GM12878 (cell line): ENCODE results near the gene TAF13. TPM values are rescaled to one million over a fixed set of nuclear protein-coding genes. Genes with fewer than 3 reads are reported as not detected.

Experiments used
- ATAC-seq: fragments of 200-7000 bp; cut with Tn5 transposase; 3 replicates; pipeline ENCODE4 v1.9.1; 2020; ENCODE audit warnings: mild to moderate bottlenecking, moderate library complexity
- BruUV-seq: library from RNA; stranded (reverse); fragments of 400-500 nt; replicated peaks from 2 replicates; lab custom pipeline; 2021; lab: Mats Ljungman, UMichigan
- CTCF ChIA-PET: fragments of 300-600 bp; sonication (Branson Sonifier 250); formaldehyde crosslinking; extraction: SDS; loops from one replicate; lab custom pipeline; 2021; ENCODE audit warnings: inconsistent platforms; lab: Yijun Ruan, JAX
- POLR2A ChIA-PET: fragments of 350-600 bp; formaldehyde crosslinking; extraction: SDS; loops from one replicate; lab custom pipeline; 2021; ENCODE audit warnings: inconsistent platforms; lab: Charles Lee
- RAD21 ChIA-PET: fragments of 300-600 bp; sonication (Branson Sonifier 250); formaldehyde crosslinking; loops from one replicate; lab custom pipeline; 2023; ENCODE audit warnings: antibody characterized with exemption; ENCODE audit not compliant: unreplicated experiment; lab: Charles Lee
- SMC1A ChIA-PET: fragments of 300-600 bp; sonication (Branson Sonifier 250); formaldehyde crosslinking; loops from one replicate; lab custom pipeline; 2023; ENCODE audit not compliant: unreplicated experiment, uncharacterized antibody; lab: Charles Lee
- DNase-seq: peaks from one replicate; pipeline ENCODE4 v3.0.0-alpha.2; 2011; ENCODE audit warnings: low read depth, low spot score
- FAIRE-seq: peaks from 3 replicates; lab custom pipeline; 2011; peaks lifted over from hg19 to GRCh38; lab: Jason Lieb, UNC
- H2AFZ ChIP-seq: 2 replicates; pipeline ENCODE4 v1.6.0; 2011; ENCODE audit warnings: low read depth, low read length, control low read depth; ENCODE audit not compliant: control insufficient read depth
- H3K27ac ChIP-seq: 2 replicates; pipeline ENCODE4 v1.5.1; 2011; ENCODE audit warnings: control low read depth; ENCODE audit not compliant: control insufficient read depth, insufficient read depth
- H3K27me3 ChIP-seq, 2 experiments: replicated peaks in 1 of 2; 2 replicates each; pipeline versions ENCODE4 v1.6.0 to v1.6.1; 2011; ENCODE audit warnings: low read length in 1 of 2; ENCODE audit not compliant: control insufficient read depth in 2 of 2, insufficient read depth in 2 of 2
- H3K36me3 ChIP-seq, 2 experiments: 2 replicates each; pipeline ENCODE4 v1.5.1; 2011; ENCODE audit warnings: low read length in 1 of 2; ENCODE audit not compliant: control insufficient read depth in 2 of 2, insufficient read depth in 2 of 2
- H3K4me1 ChIP-seq: 2 replicates; pipeline ENCODE4 v1.6.1; 2011; ENCODE audit warnings: mild to moderate bottlenecking, low read length, moderate library complexity, mixed read lengths; ENCODE audit not compliant: control insufficient read depth, insufficient read depth
- H3K4me2 ChIP-seq: 2 replicates; pipeline ENCODE4 v1.6.0; 2011; ENCODE audit warnings: control low read depth; ENCODE audit not compliant: control insufficient read depth, insufficient read depth
- H3K4me3 ChIP-seq: fragments of 200-600 bp; sonication (generic); 2 replicates; pipeline ENCODE4 v1.5.1; 2016
- H3K79me2 ChIP-seq: 2 replicates; pipeline ENCODE4 v1.6.0; 2011; ENCODE audit warnings: low read length; ENCODE audit not compliant: control insufficient read depth, insufficient read depth
- H3K9ac ChIP-seq: 2 replicates; pipeline ENCODE4 v1.8.0; 2011; ENCODE audit warnings: low read length, control low read depth, mixed read lengths; ENCODE audit not compliant: control insufficient read depth, insufficient read depth
- H3K9me3 ChIP-seq: replicated peaks from 3 replicates; pipeline ENCODE4 v1.5.1; 2011; ENCODE audit warnings: mild to moderate bottlenecking, low read length; ENCODE audit not compliant: control insufficient read depth, insufficient read depth
- H4K20me1 ChIP-seq: 2 replicates; pipeline ENCODE4 v1.6.0; 2011; ENCODE audit not compliant: control insufficient read depth, insufficient read depth
- CBX5 ChIP-seq: sonication (generic); IDR thresholded peaks from 2 replicates; pipeline ENCODE4 v1.6.1; 2016; ENCODE audit warnings: low read depth, moderate library complexity, mild to moderate bottlenecking, inconsistent platforms
- EP300 ChIP-seq, 2 experiments: fragments of 150-350 bp in 1 of 2; IDR thresholded peaks; 2 replicates each; pipeline ENCODE4 v1.6.1; 2011 to 2012; ENCODE audit warnings: low read depth in 2 of 2, low read length in 2 of 2, borderline replicate concordance in 1 of 2, improper control_type of control experiment in 1 of 2, inconsistent platforms in 1 of 2; ENCODE audit not compliant: control insufficient read depth in 1 of 2
- KDM1A ChIP-seq: fragments of 200-600 bp; sonication (generic); IDR thresholded peaks from 2 replicates; pipeline ENCODE4 v1.6.1; 2016; ENCODE audit warnings: borderline replicate concordance
- POLR2AphosphoS5 ChIP-seq: IDR thresholded peaks from 2 replicates; pipeline ENCODE4 v1.6.1; 2011; ENCODE audit warnings: mild to moderate bottlenecking, low read length, inconsistent platforms
- RBBP5 ChIP-seq: fragments of 200-600 bp; sonication (generic); conservative IDR thresholded peaks from 2 replicates; pipeline ENCODE4 v1.6.1; 2016
- SREBF2 ChIP-seq: IDR thresholded peaks from 2 replicates; pipeline ENCODE4 v1.6.1; 2012; ENCODE audit warnings: mild to moderate bottlenecking, low read length
- TAF1 ChIP-seq: IDR thresholded peaks from 2 replicates; pipeline ENCODE4 v1.6.1; 2011; ENCODE audit warnings: mild to moderate bottlenecking, low read depth, low read length, borderline replicate concordance
- WGBS: methylation state at CpG from one replicate; pipeline ENCODE4 v1.1.6; 2016; ENCODE audit warnings: low lambda C conversion rate; ENCODE audit not compliant: insufficient replicate concordance, insufficient coverage; ENCODE audit errors: missing lambda C conversion rate; 5-methylcytosine and 5-hydroxymethylcytosine counted together
- in situ Hi-C: fragments of 300-500 bp; cut with MboI; formaldehyde crosslinking; loops from 9 replicates; pipeline ENCODE4 v1.14.3; 2018; ENCODE audit warnings: mixed read lengths
- intact Hi-C: fragments of 100-400 bp; cut with micrococcal nuclease; formaldehyde crosslinking; loops from one replicate; pipeline ENCODE4 v1.14.2; 2022; ENCODE audit not compliant: unreplicated experiment
- polyA plus RNA-seq, 11 experiments: library from polyadenylated mRNA; depleted of rRNA in 4 of 11; unstranded in 6 of 11; stranded (reverse) in 5 of 11; fragments of >200 nt; fragmentation: Nextera tagmentation in 4 of 11; fragmentation: Illumina TruSeq in 1 of 11; extraction: Ambion mirVana in 4 of 11; extraction: Trizol in 1 of 11; gene quantifications; 1 replicate in 1 of 11; 2 replicates in 10 of 11; pipeline versions ENCODE4 v1.2.1 to v1.2.3, GENCODE V29; 2011 to 2016; ENCODE audit warnings: inconsistent platforms in 2 of 11, missing spikeins in 2 of 11, low read depth in 1 of 11
- total RNA-seq, 4 experiments: library from RNA; depleted of rRNA in 3 of 4; stranded (reverse); fragments of >200 nt in 3 of 4; fragmentation: Illumina TruSeq in 1 of 4; extraction: Trizol in 1 of 4; gene quantifications; 2 replicates each; pipeline versions ENCODE4 v1.2.1 to v1.2.3, GENCODE V29; 2013 to 2021
- TF ChIP-seq, protein P1 (sequence below), 3 experiments: IDR thresholded peaks in 2 of 3; conservative IDR thresholded peaks in 1 of 3; 2 replicates each; pipeline ENCODE4 v1.5.1; 2011; ENCODE audit warnings: low read depth in 3 of 3, low read length in 3 of 3, mild to moderate bottlenecking in 3 of 3, control low read depth in 2 of 3, moderate library complexity in 2 of 3, inconsistent platforms in 1 of 3, mixed read lengths in 1 of 3; ENCODE audit not compliant: control insufficient read depth in 2 of 3, insufficient read depth in 1 of 3; ENCODE audit errors: extremely low read depth in 1 of 3

The TAF13 gene
- total and polyA plus RNA-seq, 10 of the 15 experiments (the other 5 are each of a cell fraction or from before 2014, with no cell fraction given), result 8.1 to 30.6 (median 18.0) TPM

DNA sequence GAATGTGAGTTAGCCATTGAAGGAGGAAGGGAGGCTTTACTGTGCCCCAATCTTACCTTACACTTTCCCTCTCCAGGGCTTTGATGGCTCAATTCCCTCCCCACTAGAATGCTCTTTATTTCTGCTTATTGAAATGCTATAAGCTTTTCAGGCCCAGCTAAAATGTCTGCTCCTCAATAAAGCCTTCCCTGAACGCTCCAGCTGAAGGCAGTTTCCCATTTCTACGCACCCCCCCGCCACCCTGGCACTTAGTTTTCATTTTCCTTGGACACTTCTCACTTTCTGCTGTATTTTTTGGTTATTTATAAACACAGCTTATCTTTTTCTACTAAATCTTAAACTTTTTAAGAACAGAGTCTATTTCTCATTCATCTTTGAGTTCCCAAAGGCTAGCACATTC is 7.7 kb upstream of the TAF13 start:
- ATAC-seq (no peak), FAIRE-seq (no peak), DNase-seq (no peak)
- ChIA-PET POLR2A (interaction anchor here (1.9 kb wide), 1 partner anchor 17 kb away, joined by 11 read pairs; no protein-coding TSS in a partner anchor), SMC1A (interaction anchor here (0.6 to 1.2 kb wide), 3 partner anchors 8 to 110 kb away, joined by 3 to 5 read pairs (median 5); no protein-coding TSS in a partner anchor), CTCF (interaction anchor here (1.0 to 2.0 kb wide), 5 partner anchors 8 to 52 kb away, joined by 3 to 12 read pairs (median 4); no protein-coding TSS in a partner anchor), RAD21 (interaction anchor here (1.1 kb wide), 1 partner anchor 8 kb away, joined by 3 read pairs; no protein-coding TSS in a partner anchor)
- Histone ChIP-seq H3K4me3 (no peak overlapping the region), H3K9me3 (no peaks in the 10 kb centered on the region), H3K4me2 (no peak overlapping the region), H3K27ac (no peak overlapping the region), H2AFZ (no peak overlapping the region), H3K79me2 (no peaks in the 10 kb centered on the region), H3K27me3 (no peaks in the 10 kb centered on the region), H3K9ac (no peak overlapping the region), H3K36me3 (no peaks in the 10 kb centered on the region), H4K20me1 (no peaks in the 10 kb centered on the region), H3K4me1 (no peaks in the 10 kb centered on the region)
- WGBS, result 57% methylated on average over 3 of the region's 3 CpGs
- in situ Hi-C loops, result no loop called here
- no TSS peak for BruUV-seq
- TF ChIP-seq POLR2AphosphoS5, result no peak
- TF ChIP-seq, protein P1, sequence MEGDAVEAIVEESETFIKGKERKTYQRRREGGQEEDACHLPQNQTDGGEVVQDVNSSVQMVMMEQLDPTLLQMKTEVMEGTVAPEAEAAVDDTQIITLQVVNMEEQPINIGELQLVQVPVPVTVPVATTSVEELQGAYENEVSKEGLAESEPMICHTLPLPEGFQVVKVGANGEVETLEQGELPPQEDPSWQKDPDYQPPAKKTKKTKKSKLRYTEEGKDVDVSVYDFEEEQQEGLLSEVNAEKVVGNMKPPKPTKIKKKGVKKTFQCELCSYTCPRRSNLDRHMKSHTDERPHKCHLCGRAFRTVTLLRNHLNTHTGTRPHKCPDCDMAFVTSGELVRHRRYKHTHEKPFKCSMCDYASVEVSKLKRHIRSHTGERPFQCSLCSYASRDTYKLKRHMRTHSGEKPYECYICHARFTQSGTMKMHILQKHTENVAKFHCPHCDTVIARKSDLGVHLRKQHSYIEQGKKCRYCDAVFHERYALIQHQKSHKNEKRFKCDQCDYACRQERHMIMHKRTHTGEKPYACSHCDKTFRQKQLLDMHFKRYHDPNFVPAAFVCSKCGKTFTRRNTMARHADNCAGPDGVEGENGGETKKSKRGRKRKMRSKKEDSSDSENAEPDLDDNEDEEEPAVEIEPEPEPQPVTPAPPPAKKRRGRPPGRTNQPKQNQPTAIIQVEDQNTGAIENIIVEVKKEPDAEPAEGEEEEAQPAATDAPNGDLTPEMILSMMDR (IDR thresholded peaks at IDR 0.05 in 2 of 3, conservative IDR thresholded peaks at IDR 0.05 in 1 of 3; ENCODE audit: control insufficient read depth in 2 of 3, extremely low read depth in 1 of 3, insufficient read depth in 1 of 3, low read depth in 3 of 3, low read length in 3 of 3), result no peak
- TF ChIP-seq EP300 (IDR thresholded peaks at IDR 0.05; ENCODE audit: borderline replicate concordance in 1 of 2, control insufficient read depth in 1 of 2, low read depth in 2 of 2, low read length in 2 of 2), result no peak
- no peak for TF ChIP-seq TAF1
- no peak for TF ChIP-seq CBX5
- no peak for TF ChIP-seq SREBF2
- TF ChIP-seq RBBP5, result no peak
- TF ChIP-seq KDM1A, result no peak
- intact Hi-C loops, result no loop called here
